HEK293 (cell line): ENCODE data around the gene DPM1.

ENCODE experiments used
- ELK4 ChIP-seq: IDR thresholded peaks from 2 replicates; pipeline ENCODE4 v1.6.1; 2011; ENCODE audit warnings: mild to moderate bottlenecking, low read depth, low read length, borderline replicate concordance
- GLI2 ChIP-seq: fragments of 450-650 bp; formaldehyde crosslinking; IDR thresholded peaks from 2 replicates; pipeline ENCODE4; 2017; ENCODE audit warnings: missing biosample characterization, missing genetic modification characterization, low read depth, borderline replicate concordance
- HOXC10 ChIP-seq: sonication (generic); formaldehyde crosslinking; IDR thresholded peaks from 2 replicates; pipeline ENCODE4 v1.8.1; 2023; ENCODE audit warnings: mild to moderate bottlenecking, missing genetic modification reagents
- KLF1 ChIP-seq: fragments of 450-650 bp; formaldehyde crosslinking; IDR thresholded peaks from 2 replicates; pipeline ENCODE4 v1.5.1; 2016; ENCODE audit warnings: missing biosample characterization, missing genetic modification characterization
- KLF17 ChIP-seq: fragments of 450-650 bp; formaldehyde crosslinking; IDR thresholded peaks from 2 replicates; pipeline ENCODE4 v1.5.1; 2016; ENCODE audit warnings: missing biosample characterization, missing genetic modification characterization
- MEIS1 ChIP-seq: sonication (generic); formaldehyde crosslinking; IDR thresholded peaks from 2 replicates; pipeline ENCODE4 v1.8.1; 2022; ENCODE audit warnings: missing genetic modification reagents, mild to moderate bottlenecking, borderline replicate concordance
- RBAK ChIP-seq: fragments of 450-650 bp; formaldehyde crosslinking; IDR thresholded peaks from 2 replicates; pipeline ENCODE4 v1.5.1; 2016; ENCODE audit warnings: missing biosample characterization, missing genetic modification characterization
- SP2 ChIP-seq: fragments of 450-650 bp; formaldehyde crosslinking; IDR thresholded peaks from 2 replicates; pipeline ENCODE4 v1.5.1; 2016; ENCODE audit warnings: missing biosample characterization, missing genetic modification characterization
- ZBTB49 ChIP-seq: fragments of 450-650 bp; formaldehyde crosslinking; IDR thresholded peaks from 2 replicates; pipeline ENCODE4 v1.5.1; 2016; ENCODE audit warnings: missing biosample characterization, missing genetic modification characterization, low read depth
- ZBTB6 ChIP-seq: fragments of 450-650 bp; formaldehyde crosslinking; IDR thresholded peaks from 2 replicates; pipeline ENCODE4 v1.5.1; 2017; ENCODE audit warnings: missing biosample characterization, missing genetic modification characterization
- ZFHX2 ChIP-seq: fragments of 450-650 bp; formaldehyde crosslinking; conservative IDR thresholded peaks from 2 replicates; pipeline ENCODE4 v1.5.1; 2016; ENCODE audit warnings: missing biosample characterization, missing genetic modification characterization
- ZNF274 ChIP-seq, 2 experiments: fragments of 200-500 bp in 1 of 2; fragments of 450-650 bp in 1 of 2; sonication (Bioruptor generic) in 1 of 2; formaldehyde crosslinking in 1 of 2; IDR thresholded peaks; 2 replicates each; pipeline versions ENCODE4 v1.5.1 to v1.6.1; 2014 to 2016; ENCODE audit warnings: borderline replicate concordance in 1 of 2, inconsistent platforms in 1 of 2, low read length in 1 of 2, missing biosample characterization in 1 of 2, missing genetic modification characterization in 1 of 2
- ZNF335 ChIP-seq: fragments of 450-650 bp; formaldehyde crosslinking; conservative IDR thresholded peaks from 2 replicates; pipeline ENCODE4 v1.5.1; 2016; ENCODE audit warnings: missing biosample characterization, missing genetic modification characterization
- ZNF341 ChIP-seq: fragments of 450-650 bp; formaldehyde crosslinking; IDR thresholded peaks from 2 replicates; pipeline ENCODE4; 2016; ENCODE audit warnings: low read depth, missing biosample characterization, missing genetic modification characterization
- ZNF426 ChIP-seq: fragments of 450-650 bp; formaldehyde crosslinking; IDR thresholded peaks from 2 replicates; pipeline ENCODE4 v1.5.1; 2017; ENCODE audit warnings: missing biosample characterization, missing genetic modification characterization, mild to moderate bottlenecking, inconsistent platforms, moderate library complexity
- ZNF514 ChIP-seq: fragments of 450-650 bp; formaldehyde crosslinking; IDR thresholded peaks from 2 replicates; pipeline ENCODE4 v1.5.1; 2016; ENCODE audit warnings: missing biosample characterization, missing genetic modification characterization
- ZNF585B ChIP-seq: fragments of 450-650 bp; formaldehyde crosslinking; IDR thresholded peaks from 2 replicates; pipeline ENCODE4 v1.5.1; 2016; ENCODE audit warnings: missing biosample characterization, missing genetic modification characterization
- ZNF600 ChIP-seq: fragments of 450-650 bp; formaldehyde crosslinking; IDR thresholded peaks from 2 replicates; pipeline ENCODE4 v1.5.1; 2016; ENCODE audit warnings: missing biosample characterization, missing genetic modification characterization
- ZNF624 ChIP-seq: fragments of 450-650 bp; formaldehyde crosslinking; IDR thresholded peaks from 2 replicates; pipeline ENCODE4 v1.5.1; 2017; ENCODE audit warnings: missing biosample characterization, missing genetic modification characterization
- ZNF626 ChIP-seq: fragments of 450-650 bp; sonication (Bioruptor Pico); formaldehyde crosslinking; IDR thresholded peaks from 2 replicates; pipeline ENCODE4 v1.5.1; 2018; ENCODE audit warnings: missing biosample characterization, missing genetic modification characterization, inconsistent platforms
- ZNF777 ChIP-seq: fragments of 450-650 bp; formaldehyde crosslinking; IDR thresholded peaks from 2 replicates; pipeline ENCODE4 v1.5.1; 2017; ENCODE audit warnings: missing biosample characterization, missing genetic modification characterization, borderline replicate concordance
- ZNF785 ChIP-seq: fragments of 450-650 bp; formaldehyde crosslinking; IDR thresholded peaks from 2 replicates; pipeline ENCODE4 v1.5.1; 2016; ENCODE audit warnings: missing biosample characterization, missing genetic modification characterization
- TF ChIP-seq, protein P1 (sequence below): fragments of 450-650 bp; formaldehyde crosslinking; IDR thresholded peaks from 2 replicates; pipeline ENCODE4 v1.5.1; 2017; ENCODE audit warnings: missing biosample characterization, missing genetic modification characterization
- TF ChIP-seq, protein P2 (sequence below): fragments of 450-650 bp; formaldehyde crosslinking; IDR thresholded peaks from 2 replicates; pipeline ENCODE4 v1.5.1; 2016; ENCODE audit warnings: missing biosample characterization, missing genetic modification characterization
- TF ChIP-seq, protein P3 (sequence below): fragments of 450-650 bp; formaldehyde crosslinking; IDR thresholded peaks from 2 replicates; pipeline ENCODE4 v1.5.0; 2017; ENCODE audit warnings: missing biosample characterization, missing genetic modification characterization, borderline replicate concordance

DPM1 gene

DNA sequence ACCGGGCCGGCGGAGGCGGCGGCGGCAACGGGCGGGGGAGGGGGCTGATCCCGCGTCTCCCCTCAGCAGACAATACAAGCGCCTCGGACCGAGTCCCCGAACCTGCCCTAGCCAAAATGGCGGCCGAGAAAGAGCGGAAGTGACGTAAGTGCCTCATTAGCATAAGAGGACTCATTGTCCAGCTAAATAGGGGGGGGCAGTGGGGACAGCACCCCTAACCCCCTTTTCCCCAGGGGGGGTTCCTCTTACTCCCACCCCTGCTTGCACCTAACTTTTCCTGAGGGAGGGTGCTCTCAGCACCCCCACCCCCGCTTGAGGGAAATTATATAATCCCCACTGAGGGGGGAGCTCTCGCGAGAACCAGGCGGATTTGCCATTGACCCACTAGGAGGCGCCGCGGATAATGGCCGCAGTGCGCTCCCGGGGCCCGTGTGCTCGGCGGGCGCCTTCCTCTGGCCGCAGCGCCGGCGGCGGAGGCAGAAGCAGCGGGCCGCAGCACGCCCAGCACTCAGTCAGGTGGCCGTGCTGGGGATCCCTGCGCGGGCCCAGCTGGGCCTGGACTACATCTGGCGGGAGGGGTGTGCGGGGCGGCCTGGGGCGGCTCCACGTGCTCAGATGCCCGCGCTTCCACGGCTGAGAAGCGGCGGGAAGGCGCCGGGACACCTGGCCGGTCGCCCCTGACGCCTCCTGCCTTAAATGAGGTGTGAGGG, 26.9 kb downstream of the DPM1 start, which contains the start of gene ADNP (continued):
- TF ChIP-seq, protein P1, sequence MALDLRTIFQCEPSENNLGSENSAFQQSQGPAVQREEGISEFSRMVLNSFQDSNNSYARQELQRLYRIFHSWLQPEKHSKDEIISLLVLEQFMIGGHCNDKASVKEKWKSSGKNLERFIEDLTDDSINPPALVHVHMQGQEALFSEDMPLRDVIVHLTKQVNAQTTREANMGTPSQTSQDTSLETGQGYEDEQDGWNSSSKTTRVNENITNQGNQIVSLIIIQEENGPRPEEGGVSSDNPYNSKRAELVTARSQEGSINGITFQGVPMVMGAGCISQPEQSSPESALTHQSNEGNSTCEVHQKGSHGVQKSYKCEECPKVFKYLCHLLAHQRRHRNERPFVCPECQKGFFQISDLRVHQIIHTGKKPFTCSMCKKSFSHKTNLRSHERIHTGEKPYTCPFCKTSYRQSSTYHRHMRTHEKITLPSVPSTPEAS (tag by site-specific recombination): no peak
- TF ChIP-seq KLF1 (tag by site-specific recombination) (0 out of 2 replicates have a peak, but pooled peaks have one; percentile 17), ZNF514 (tag by site-specific recombination) (no peak), ZBTB49 (tag by site-specific recombination) (no peak), ELK4 (no peak), ZNF341 (peak; percentile 96), HOXC10 (CRISPR knock-in tag) (no peak), KLF17 (tag by site-specific recombination) (0 out of 2 replicates have a peak, but pooled peaks have one; percentile 54), ZNF426 (tag by site-specific recombination) (no peak), MEIS1 (CRISPR knock-in tag) (no peak), ZFHX2 (tag by site-specific recombination) (no peak), RBAK (tag by site-specific recombination) (no peak), ZNF274 (IDR thresholded peaks at IDR 0.05; ENCODE audit: low read length) (no peak), ZNF274 (tag by site-specific recombination; IDR thresholded peaks at IDR 0.05; ENCODE audit: borderline replicate concordance) (no peak), ZNF785 (tag by site-specific recombination) (no peak), ZNF585B (no peak), ZNF335 (tag by site-specific recombination) (peak; percentile 62), ZNF600 (tag by site-specific recombination) (no peak), ZBTB6 (tag by site-specific recombination) (no peak), ZNF777 (tag by site-specific recombination) (no peak), SP2 (tag by site-specific recombination) (no peak), GLI2 (tag by site-specific recombination) (no peak), ZNF626 (no peak), ZNF624 (no peak)
- TF ChIP-seq, protein P2, sequence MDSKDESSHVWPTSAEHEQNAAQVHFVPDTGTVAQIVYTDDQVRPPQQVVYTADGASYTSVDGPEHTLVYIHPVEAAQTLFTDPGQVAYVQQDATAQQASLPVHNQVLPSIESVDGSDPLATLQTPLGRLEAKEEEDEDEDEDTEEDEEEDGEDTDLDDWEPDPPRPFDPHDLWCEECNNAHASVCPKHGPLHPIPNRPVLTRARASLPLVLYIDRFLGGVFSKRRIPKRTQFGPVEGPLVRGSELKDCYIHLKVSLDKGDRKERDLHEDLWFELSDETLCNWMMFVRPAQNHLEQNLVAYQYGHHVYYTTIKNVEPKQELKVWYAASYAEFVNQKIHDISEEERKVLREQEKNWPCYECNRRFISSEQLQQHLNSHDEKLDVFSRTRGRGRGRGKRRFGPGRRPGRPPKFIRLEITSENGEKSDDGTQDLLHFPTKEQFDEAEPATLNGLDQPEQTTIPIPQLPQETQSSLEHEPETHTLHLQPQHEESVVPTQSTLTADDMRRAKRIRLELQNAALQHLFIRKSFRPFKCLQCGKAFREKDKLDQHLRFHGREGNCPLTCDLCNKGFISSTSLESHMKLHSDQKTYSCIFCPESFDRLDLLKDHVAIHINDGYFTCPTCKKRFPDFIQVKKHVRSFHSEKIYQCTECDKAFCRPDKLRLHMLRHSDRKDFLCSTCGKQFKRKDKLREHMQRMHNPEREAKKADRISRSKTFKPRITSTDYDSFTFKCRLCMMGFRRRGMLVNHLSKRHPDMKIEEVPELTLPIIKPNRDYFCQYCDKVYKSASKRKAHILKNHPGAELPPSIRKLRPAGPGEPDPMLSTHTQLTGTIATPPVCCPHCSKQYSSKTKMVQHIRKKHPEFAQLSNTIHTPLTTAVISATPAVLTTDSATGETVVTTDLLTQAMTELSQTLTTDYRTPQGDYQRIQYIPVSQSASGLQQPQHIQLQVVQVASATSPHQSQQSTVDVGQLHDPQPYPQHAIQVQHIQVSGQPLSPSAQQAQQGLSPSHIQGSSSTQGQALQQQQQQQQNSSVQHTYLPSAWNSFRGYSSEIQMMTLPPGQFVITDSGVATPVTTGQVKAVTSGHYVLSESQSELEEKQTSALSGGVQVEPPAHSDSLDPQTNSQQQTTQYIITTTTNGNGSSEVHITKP (tag by site-specific recombination): peak; percentile 95
- TF ChIP-seq, protein P3, sequence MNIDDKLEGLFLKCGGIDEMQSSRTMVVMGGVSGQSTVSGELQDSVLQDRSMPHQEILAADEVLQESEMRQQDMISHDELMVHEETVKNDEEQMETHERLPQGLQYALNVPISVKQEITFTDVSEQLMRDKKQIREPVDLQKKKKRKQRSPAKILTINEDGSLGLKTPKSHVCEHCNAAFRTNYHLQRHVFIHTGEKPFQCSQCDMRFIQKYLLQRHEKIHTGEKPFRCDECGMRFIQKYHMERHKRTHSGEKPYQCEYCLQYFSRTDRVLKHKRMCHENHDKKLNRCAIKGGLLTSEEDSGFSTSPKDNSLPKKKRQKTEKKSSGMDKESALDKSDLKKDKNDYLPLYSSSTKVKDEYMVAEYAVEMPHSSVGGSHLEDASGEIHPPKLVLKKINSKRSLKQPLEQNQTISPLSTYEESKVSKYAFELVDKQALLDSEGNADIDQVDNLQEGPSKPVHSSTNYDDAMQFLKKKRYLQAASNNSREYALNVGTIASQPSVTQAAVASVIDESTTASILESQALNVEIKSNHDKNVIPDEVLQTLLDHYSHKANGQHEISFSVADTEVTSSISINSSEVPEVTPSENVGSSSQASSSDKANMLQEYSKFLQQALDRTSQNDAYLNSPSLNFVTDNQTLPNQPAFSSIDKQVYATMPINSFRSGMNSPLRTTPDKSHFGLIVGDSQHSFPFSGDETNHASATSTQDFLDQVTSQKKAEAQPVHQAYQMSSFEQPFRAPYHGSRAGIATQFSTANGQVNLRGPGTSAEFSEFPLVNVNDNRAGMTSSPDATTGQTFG (tag by site-specific recombination): no peak
